HepG2 (cell line): ENCODE results near the gene TMC2. TPM values are rescaled to one million over a fixed set of nuclear protein-coding genes. Genes with fewer than 3 reads are reported as not detected.

Experiments used
- ATAC-seq: fragments of 200-7000 bp; cut with Tn5 transposase; 3 replicates; pipeline ENCODE4 v1.9.1; 2020; ENCODE audit warnings: mild to moderate bottlenecking, moderate library complexity
- BruUV-seq: library from RNA; stranded (reverse); fragments of 400-500 nt; replicated peaks from 2 replicates; lab custom pipeline; 2021; lab: Mats Ljungman, UMichigan
- CTCF ChIA-PET: fragments of 300-600 bp; formaldehyde crosslinking; extraction: SDS; loops from one replicate; lab custom pipeline; 2021; ENCODE audit warnings: low total read pairs, inconsistent platforms, low intra/inter-chr PET ratio; lab: Yijun Ruan, JAX
- POLR2A ChIA-PET: fragments of 350-600 bp; sonication (Branson Sonifier 250); formaldehyde crosslinking; loops from one replicate; lab custom pipeline; 2020; ENCODE audit warnings: antibody characterized with exemption, inconsistent platforms; lab: Yijun Ruan, JAX
- DNase-seq: peaks from one replicate; pipeline ENCODE4 v3.0.0-alpha.2; 2015; ENCODE audit warnings: low spot score
- FAIRE-seq: peaks from 3 replicates; lab custom pipeline; 2011; peaks lifted over from hg19 to GRCh38; lab: Jason Lieb, UNC
- H2AFZ ChIP-seq: one replicate; pipeline ENCODE4 v1.6.1; 2011; ENCODE audit warnings: low read length, inconsistent platforms
- H3K27ac ChIP-seq: fragments of 300-600 bp; 3 replicates; pipeline ENCODE4 v1.8.0; 2011; ENCODE audit warnings: mixed run types, mild to moderate bottlenecking, mixed read lengths, low read length, inconsistent platforms; ENCODE audit not compliant: insufficient read depth; ENCODE audit errors: extremely low read length
- H3K27me3 ChIP-seq, 2 experiments: fragments of 200-600 bp in 1 of 2; 2 replicates in 1 of 2; 3 replicates in 1 of 2; pipeline versions ENCODE4 v1.6.0 to v1.8.0; 2011; ENCODE audit warnings: low read length in 2 of 2, mild to moderate bottlenecking in 2 of 2, moderate library complexity in 2 of 2, inconsistent platforms in 1 of 2; ENCODE audit not compliant: insufficient read depth in 2 of 2, control insufficient read depth in 1 of 2
- H3K36me3 ChIP-seq, 2 experiments: fragments of 200-600 bp in 1 of 2; replicated peaks in 1 of 2; 2 replicates in 1 of 2; 3 replicates in 1 of 2; pipeline versions ENCODE4 v1.5.1 to v1.8.0; 2011; ENCODE audit warnings: low read length in 2 of 2, inconsistent platforms in 1 of 2; ENCODE audit not compliant: insufficient read depth in 2 of 2, control insufficient read depth in 1 of 2
- H3K4me1 ChIP-seq: 2 replicates; pipeline ENCODE4 v1.5.1; 2012; ENCODE audit warnings: low read length, inconsistent platforms; ENCODE audit not compliant: insufficient read depth
- H3K4me2 ChIP-seq: 2 replicates; pipeline ENCODE4 v1.6.0; 2011; ENCODE audit warnings: low read depth, low read length, inconsistent platforms
- H3K4me3 ChIP-seq, 3 experiments: fragments of 200-600 bp in 1 of 3; sonication (generic), shearing (Covaris generic) in 1 of 3; replicated peaks in 1 of 3; 2 replicates each; pipeline ENCODE4 v1.5.1; 2011 to 2016; ENCODE audit warnings: low read length in 3 of 3, inconsistent platforms in 2 of 3, low read depth in 2 of 3, mild to moderate bottlenecking in 2 of 3, control low read depth in 1 of 3, mixed read lengths in 1 of 3; ENCODE audit not compliant: insufficient read depth in 1 of 3
- H3K79me2 ChIP-seq: one replicate; pipeline ENCODE4 v1.6.1; 2011; ENCODE audit warnings: low read length, inconsistent platforms; ENCODE audit not compliant: insufficient read depth
- H3K9ac ChIP-seq: 2 replicates; pipeline ENCODE4 v1.6.0; 2011; ENCODE audit warnings: mild to moderate bottlenecking, low read depth, low read length, inconsistent platforms; ENCODE audit not compliant: insufficient read depth
- H3K9me3 ChIP-seq: 2 replicates; pipeline ENCODE4 v1.5.1; 2012; ENCODE audit warnings: mild to moderate bottlenecking, low read length
- H4K20me1 ChIP-seq: 2 replicates; pipeline ENCODE4 v1.6.0; 2011; ENCODE audit warnings: inconsistent platforms, mild to moderate bottlenecking, low read length, moderate library complexity; ENCODE audit not compliant: insufficient read depth
- DDIT3 ChIP-seq: sonication (generic); formaldehyde crosslinking; IDR thresholded peaks from 2 replicates; pipeline ENCODE4 v1.4.0; 2020; ENCODE audit warnings: mild to moderate bottlenecking, missing genetic modification reagents
- HES4 ChIP-seq: sonication (generic); formaldehyde crosslinking; IDR thresholded peaks from 2 replicates; pipeline ENCODE4 v1.9.0; 2021; ENCODE audit warnings: mild to moderate bottlenecking, missing genetic modification reagents, borderline replicate concordance
- MATR3 ChIP-seq: sonication (generic); formaldehyde crosslinking; IDR thresholded peaks from 2 replicates; pipeline ENCODE4 v1.4.0; 2020; ENCODE audit warnings: missing genetic modification reagents
- MED8 ChIP-seq: sonication (generic); formaldehyde crosslinking; IDR thresholded peaks from 2 replicates; pipeline ENCODE4 v1.8.1; 2023; ENCODE audit warnings: mild to moderate bottlenecking, missing genetic modification reagents; ENCODE audit not compliant: insufficient replicate concordance
- ZNF883 ChIP-seq: sonication (generic); formaldehyde crosslinking; IDR thresholded peaks from 2 replicates; pipeline ENCODE4 v1.5.1; 2020; ENCODE audit warnings: mild to moderate bottlenecking, missing genetic modification reagents; ENCODE audit errors: not compliant biosample characterization
- WGBS: methylation state at CpG from one replicate; pipeline ENCODE4 v1.1.6; 2017; ENCODE audit warnings: low lambda C conversion rate; 5-methylcytosine and 5-hydroxymethylcytosine counted together
- in situ Hi-C: cut with HindIII; loops from 2 replicates; pipeline ENCODE4 v1.10.0; 2017; ENCODE audit warnings: low pct_unique_long_range_greater_than_20kb; ENCODE audit not compliant: extremely low pct_ligation_motif_present
- intact Hi-C: fragments of 100-400 bp; cut with micrococcal nuclease; formaldehyde crosslinking; loops from one replicate; pipeline ENCODE4 v1.10.0; 2022; ENCODE audit not compliant: unreplicated experiment
- polyA plus RNA-seq, 8 experiments: library from polyadenylated mRNA; depleted of rRNA in 3 of 8; stranded (reverse) in 7 of 8; unstranded in 1 of 8; fragments of >200 nt; fragmentation: Illumina TruSeq in 4 of 8; extraction: Trizol in 4 of 8; gene quantifications; 2 replicates each; pipeline versions ENCODE4 v1.2.1 to v1.2.3, GENCODE V29; 2011 to 2016; ENCODE audit warnings: low read depth in 4 of 8, missing spikeins in 1 of 8, mixed read lengths in 1 of 8; ENCODE audit not compliant: insufficient read depth in 1 of 8
- total RNA-seq, 5 experiments: library from RNA; depleted of rRNA; stranded (reverse); fragments of >200 nt; fragmentation: Illumina TruSeq; extraction: Trizol; gene quantifications; 2 replicates each; pipeline ENCODE4 v1.2.3, GENCODE V29; 2016; ENCODE audit warnings: low read depth in 1 of 5
- TF ChIP-seq, protein P1 (sequence below): fragments of 450-650 bp; IDR thresholded peaks from 2 replicates; pipeline ENCODE4 v1.6.1; 2017; ENCODE audit warnings: mild to moderate bottlenecking
- TF ChIP-seq, protein P2 (sequence below): IDR thresholded peaks from 2 replicates; pipeline ENCODE4 v1.6.1; 2016; ENCODE audit warnings: low read depth
- TF ChIP-seq, protein P3 (sequence below): sonication (generic); formaldehyde crosslinking; IDR thresholded peaks from 2 replicates; pipeline ENCODE4 v1.8.1; 2023; ENCODE audit warnings: mild to moderate bottlenecking, missing genetic modification reagents

Gene TMC2
- total and polyA plus RNA-seq, 2 of the 13 experiments (the other 11 are each of a cell fraction or from before 2014, with no cell fraction given) = not detected

- no peak for FAIRE-seq
- Histone ChIP-seq H3K4me3 (no peak overlapping the region), H4K20me1 (peaks cover 6% of the 10 kb centered on the region; the same call in 1 of the 2 replicates), H3K4me1 (peaks cover 16% of the 10 kb centered on the region), H3K9me3 (no peaks in the 10 kb centered on the region), H2AFZ (no peak overlapping the region), H3K4me2 (no peak overlapping the region), H3K79me2 (no peaks in the 10 kb centered on the region), H3K9ac (no peak overlapping the region), H3K36me3 (no peaks in the 10 kb centered on the region), H3K27ac (no peak overlapping the region), H3K27me3 (peaks cover 27 to 88% of the 10 kb centered on the region in 2 experiments)
- TF ChIP-seq ZNF883 (CRISPR knock-in tag) (no peak), DDIT3 (no peak), MED8 (CRISPR knock-in tag) (no peak), MATR3 (CRISPR knock-in tag) (no peak), HES4 (CRISPR knock-in tag) (no peak)
- TF ChIP-seq, protein P1, sequence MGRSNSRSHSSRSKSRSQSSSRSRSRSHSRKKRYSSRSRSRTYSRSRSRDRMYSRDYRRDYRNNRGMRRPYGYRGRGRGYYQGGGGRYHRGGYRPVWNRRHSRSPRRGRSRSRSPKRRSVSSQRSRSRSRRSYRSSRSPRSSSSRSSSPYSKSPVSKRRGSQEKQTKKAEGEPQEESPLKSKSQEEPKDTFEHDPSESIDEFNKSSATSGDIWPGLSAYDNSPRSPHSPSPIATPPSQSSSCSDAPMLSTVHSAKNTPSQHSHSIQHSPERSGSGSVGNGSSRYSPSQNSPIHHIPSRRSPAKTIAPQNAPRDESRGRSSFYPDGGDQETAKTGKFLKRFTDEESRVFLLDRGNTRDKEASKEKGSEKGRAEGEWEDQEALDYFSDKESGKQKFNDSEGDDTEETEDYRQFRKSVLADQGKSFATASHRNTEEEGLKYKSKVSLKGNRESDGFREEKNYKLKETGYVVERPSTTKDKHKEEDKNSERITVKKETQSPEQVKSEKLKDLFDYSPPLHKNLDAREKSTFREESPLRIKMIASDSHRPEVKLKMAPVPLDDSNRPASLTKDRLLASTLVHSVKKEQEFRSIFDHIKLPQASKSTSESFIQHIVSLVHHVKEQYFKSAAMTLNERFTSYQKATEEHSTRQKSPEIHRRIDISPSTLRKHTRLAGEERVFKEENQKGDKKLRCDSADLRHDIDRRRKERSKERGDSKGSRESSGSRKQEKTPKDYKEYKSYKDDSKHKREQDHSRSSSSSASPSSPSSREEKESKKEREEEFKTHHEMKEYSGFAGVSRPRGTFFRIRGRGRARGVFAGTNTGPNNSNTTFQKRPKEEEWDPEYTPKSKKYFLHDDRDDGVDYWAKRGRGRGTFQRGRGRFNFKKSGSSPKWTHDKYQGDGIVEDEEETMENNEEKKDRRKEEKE = no peak
- TF ChIP-seq, protein P2, sequence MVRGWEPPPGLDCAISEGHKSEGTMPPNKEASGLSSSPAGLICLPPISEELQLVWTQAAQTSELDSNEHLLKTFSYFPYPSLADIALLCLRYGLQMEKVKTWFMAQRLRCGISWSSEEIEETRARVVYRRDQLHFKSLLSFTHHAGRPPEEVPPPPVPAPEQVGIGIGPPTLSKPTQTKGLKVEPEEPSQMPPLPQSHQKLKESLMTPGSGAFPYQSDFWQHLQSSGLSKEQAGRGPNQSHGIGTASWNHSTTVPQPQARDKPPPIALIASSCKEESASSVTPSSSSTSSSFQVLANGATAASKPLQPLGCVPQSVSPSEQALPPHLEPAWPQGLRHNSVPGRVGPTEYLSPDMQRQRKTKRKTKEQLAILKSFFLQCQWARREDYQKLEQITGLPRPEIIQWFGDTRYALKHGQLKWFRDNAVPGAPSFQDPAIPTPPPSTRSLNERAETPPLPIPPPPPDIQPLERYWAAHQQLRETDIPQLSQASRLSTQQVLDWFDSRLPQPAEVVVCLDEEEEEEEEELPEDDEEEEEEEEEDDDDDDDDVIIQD (CRISPR knock-in tag) = no peak
- TF ChIP-seq, protein P3, sequence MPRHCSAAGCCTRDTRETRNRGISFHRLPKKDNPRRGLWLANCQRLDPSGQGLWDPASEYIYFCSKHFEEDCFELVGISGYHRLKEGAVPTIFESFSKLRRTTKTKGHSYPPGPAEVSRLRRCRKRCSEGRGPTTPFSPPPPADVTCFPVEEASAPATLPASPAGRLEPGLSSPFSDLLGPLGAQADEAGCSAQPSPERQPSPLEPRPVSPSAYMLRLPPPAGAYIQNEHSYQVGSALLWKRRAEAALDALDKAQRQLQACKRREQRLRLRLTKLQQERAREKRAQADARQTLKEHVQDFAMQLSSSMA (CRISPR knock-in tag) = no peak
- CTCF ChIA-PET = no interaction called here
- POLR2A ChIA-PET = interaction anchor here (1.4 kb wide), 1 partner anchor 27 kb away, joined by 3 read pairs; the partner anchor contains the start of gene IDH3B
- in situ Hi-C loops = no loop called here
- ATAC-seq = no peak
- DNase-seq = no peak
- 27% methylated on average over 6 of the region's 6 CpGs for WGBS
- intact Hi-C loops = no loop called here
- BruUV-seq = no TSS peak
Measured at GRCh38 chr20:2690718-2691117, 154.3 kb downstream of the TMC2 start.
